ENCODE measurements around the gene ZP3. TPM values are rescaled to one million over a fixed set of nuclear protein-coding genes. Genes with fewer than 3 reads are reported as not detected.
"Not testable (repeated sequence)": the region's sequence is repeated elsewhere in the genome, so short reads cannot be mapped to it uniquely, and the experiment has no call there.

Gene ZP3
- total RNA-seq, 4 donors from 2014 or later, result 1.9 to 5.9 TPM; not detected in 2

DNA sequence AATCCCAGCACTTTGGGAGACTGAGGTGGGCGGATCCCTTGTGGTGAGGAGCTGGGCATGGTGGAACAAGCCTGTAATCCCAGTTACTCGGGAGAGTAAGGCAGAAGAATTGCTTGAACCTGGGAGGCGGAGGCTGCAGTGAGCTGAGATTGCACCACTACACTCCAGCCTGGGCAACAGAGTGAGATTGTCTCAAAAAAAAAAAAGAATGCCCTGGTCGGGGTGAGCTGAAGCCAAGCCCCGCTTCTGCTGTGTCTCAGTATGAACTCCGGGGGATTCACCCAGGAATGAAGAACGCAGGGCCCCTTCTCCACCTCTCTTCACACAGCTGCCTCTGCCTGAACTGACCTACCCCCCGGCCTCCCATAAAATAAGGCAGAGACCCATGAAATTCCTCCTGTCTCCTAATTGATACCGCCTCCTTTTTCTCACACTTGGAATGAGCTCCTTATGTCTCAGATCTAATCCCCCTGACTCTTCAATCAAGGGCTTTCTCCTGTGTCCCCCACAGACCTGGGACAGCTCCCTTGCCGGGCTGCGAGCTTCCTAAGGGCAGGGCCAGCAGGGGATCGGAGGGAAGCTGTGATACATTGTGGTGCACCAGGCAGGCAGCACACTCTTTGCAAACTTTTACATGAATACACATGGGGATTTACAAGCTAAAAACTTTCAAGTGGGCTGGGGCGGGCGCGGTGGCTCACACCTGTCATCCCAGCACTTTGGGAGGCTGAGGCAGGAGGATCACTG lies 911 bp upstream of the ZP3 start:
- no peak for DNase-seq
- intact Hi-C loops (cut with DNase I; ENCODE audit: low total_unique reads), result no loop called here

DNA sequence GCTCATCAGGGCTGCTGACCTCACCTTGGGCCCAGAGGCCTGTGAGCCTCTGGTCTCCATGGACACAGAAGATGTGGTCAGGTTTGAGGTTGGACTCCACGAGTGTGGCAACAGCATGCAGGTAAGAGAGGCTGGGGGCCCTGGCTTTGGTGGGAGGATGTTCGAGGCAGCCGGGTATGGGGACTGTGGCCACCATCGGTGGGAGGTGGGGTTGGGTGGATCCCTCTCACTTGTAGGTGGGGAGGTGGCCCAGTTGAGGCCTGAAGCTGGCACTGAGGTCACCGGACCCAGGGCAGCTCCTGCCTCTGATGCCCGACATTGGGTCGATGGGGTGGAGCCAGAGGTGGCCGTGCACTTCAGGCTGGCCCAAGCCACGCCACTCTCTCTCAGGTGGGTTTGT lies 406 bp downstream of the ZP3 start:
- no peak for DNase-seq
- no peaks in the 10 kb centered on the region for H3K36me3 ChIP-seq
- no peaks in the 10 kb centered on the region for H3K9me3 ChIP-seq
- TF ChIP-seq, protein P1, sequence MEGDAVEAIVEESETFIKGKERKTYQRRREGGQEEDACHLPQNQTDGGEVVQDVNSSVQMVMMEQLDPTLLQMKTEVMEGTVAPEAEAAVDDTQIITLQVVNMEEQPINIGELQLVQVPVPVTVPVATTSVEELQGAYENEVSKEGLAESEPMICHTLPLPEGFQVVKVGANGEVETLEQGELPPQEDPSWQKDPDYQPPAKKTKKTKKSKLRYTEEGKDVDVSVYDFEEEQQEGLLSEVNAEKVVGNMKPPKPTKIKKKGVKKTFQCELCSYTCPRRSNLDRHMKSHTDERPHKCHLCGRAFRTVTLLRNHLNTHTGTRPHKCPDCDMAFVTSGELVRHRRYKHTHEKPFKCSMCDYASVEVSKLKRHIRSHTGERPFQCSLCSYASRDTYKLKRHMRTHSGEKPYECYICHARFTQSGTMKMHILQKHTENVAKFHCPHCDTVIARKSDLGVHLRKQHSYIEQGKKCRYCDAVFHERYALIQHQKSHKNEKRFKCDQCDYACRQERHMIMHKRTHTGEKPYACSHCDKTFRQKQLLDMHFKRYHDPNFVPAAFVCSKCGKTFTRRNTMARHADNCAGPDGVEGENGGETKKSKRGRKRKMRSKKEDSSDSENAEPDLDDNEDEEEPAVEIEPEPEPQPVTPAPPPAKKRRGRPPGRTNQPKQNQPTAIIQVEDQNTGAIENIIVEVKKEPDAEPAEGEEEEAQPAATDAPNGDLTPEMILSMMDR (IDR thresholded peaks at IDR 0.05), result no peak
- TF ChIP-seq POLR2A (IDR thresholded peaks at IDR 0.05), result no peak
- no peaks in the 10 kb centered on the region for H3K27me3 ChIP-seq
- intact Hi-C loops (cut with DNase I; ENCODE audit: low total_unique reads), result no loop called here
- H3K4me1 ChIP-seq, result no peaks in the 10 kb centered on the region
- no peak overlapping the region for H3K4me3 ChIP-seq
- H3K27ac ChIP-seq, result no peak overlapping the region

More for the DNA sequence above, 911 bp upstream of the ZP3 start:
- no peak overlapping the region for H3K4me3 ChIP-seq
- H3K4me1 ChIP-seq, result no peaks in the 10 kb centered on the region
- TF ChIP-seq, protein P1 (IDR thresholded peaks at IDR 0.05), result no peak
- TF ChIP-seq POLR2A (IDR thresholded peaks at IDR 0.05), result no peak
- no peaks in the 10 kb centered on the region for H3K9me3 ChIP-seq
- H3K36me3 ChIP-seq, result no peaks in the 10 kb centered on the region
- H3K27me3 ChIP-seq, result no peaks in the 10 kb centered on the region
- H3K27ac ChIP-seq, result no peak overlapping the region

DNA sequence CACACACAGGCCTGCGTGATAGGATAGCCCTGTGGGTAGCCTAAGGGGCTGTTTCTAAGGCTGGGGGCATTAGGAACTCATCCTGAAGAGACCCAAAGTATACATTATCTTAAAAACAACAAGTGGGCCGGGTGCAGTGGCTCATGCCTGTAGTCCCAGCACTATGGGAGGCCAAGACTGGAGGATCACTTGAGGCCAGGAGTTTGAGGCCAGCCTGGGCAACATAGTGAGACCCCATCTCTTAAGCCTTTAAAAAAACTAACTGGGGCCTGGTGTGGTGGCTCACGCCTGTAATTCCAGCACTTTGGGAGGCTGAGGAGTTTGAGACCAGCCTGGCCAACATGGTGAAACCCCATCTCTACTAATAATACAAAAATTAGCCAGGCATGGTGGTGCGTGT lies 808 bp downstream of the ZP3 start:
- H3K27me3 ChIP-seq; H3K4me1 ChIP-seq; H3K4me3 ChIP-seq; H3K27ac ChIP-seq; H3K36me3 ChIP-seq; DNase-seq; H3K9me3 ChIP-seq; intact Hi-C loops (cut with DNase I; ENCODE audit: low total_unique reads): not testable (repeated sequence)

DNA sequence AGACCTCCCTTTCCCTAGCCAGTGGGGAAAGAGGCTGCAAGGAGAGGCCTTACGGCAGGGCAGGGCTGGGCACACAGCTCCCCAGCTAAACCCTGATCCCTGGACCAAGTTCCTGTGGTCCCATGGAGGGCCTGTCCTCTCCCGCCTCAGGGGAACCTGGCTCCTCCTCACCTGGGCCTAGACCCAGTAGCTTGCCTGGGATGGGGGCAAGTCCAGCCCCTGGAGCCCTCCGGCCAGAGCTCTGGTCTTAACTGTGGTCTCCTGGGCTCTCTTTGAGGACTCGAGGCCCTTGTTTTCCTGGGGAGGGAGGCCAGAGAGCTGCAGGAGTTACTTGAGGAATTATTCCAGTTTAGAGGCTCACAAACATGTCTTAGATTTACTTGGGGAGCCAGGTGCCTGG lies 1.5 kb downstream of the ZP3 start:
- H3K9me3 ChIP-seq, result no peaks in the 10 kb centered on the region
- intact Hi-C loops (cut with DNase I; ENCODE audit: low total_unique reads), result no loop called here
- no peaks in the 10 kb centered on the region for H3K36me3 ChIP-seq
- no peaks in the 10 kb centered on the region for H3K4me1 ChIP-seq
- H3K4me3 ChIP-seq, result no peak overlapping the region
- no peak for DNase-seq
- H3K27me3 ChIP-seq, result no peaks in the 10 kb centered on the region
- TF ChIP-seq POLR2A (IDR thresholded peaks at IDR 0.05), result no peak
- TF ChIP-seq, protein P1 (IDR thresholded peaks at IDR 0.05), result no peak
- no peak overlapping the region for H3K27ac ChIP-seq

DNA sequence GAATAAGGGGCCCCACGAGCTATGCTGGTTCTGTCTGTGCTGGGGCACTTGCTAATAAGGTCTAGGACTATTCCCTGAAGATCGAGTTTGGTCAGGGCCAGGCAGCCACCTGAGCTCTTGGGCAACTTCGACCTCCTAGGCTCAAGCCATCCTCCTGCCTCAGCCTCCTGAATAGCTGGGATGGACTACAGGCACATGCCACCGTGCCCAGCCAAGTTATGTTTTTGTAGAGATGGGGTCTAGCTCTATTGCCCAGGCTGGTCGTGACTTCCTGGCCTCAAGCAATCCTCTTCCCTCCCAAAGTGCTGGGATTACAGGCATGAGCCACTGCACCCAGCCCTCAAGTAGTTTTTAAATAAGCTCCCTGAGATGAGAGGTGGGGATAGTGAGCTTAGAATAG lies 2.9 kb downstream of the ZP3 start:
- DNase-seq, result no peak
- H3K27ac ChIP-seq, result no peak overlapping the region
- H3K27me3 ChIP-seq, result no peaks in the 10 kb centered on the region
- H3K4me3 ChIP-seq, result no peak overlapping the region
- no peaks in the 10 kb centered on the region for H3K9me3 ChIP-seq
- no peak for TF ChIP-seq POLR2A (IDR thresholded peaks at IDR 0.05)
- TF ChIP-seq, protein P1 (IDR thresholded peaks at IDR 0.05), result no peak
- intact Hi-C loops (cut with DNase I; ENCODE audit: low total_unique reads), result no loop called here
- H3K36me3 ChIP-seq, result no peaks in the 10 kb centered on the region
- H3K4me1 ChIP-seq, result no peaks in the 10 kb centered on the region
